AG09309 (cell line): ENCODE data around the gene KRT16.
"Not testable (repeated sequence)": the region's sequence is repeated elsewhere in the genome, so short reads cannot be mapped to it uniquely, and the experiment has no call there.

Experiments used
- DNase-seq: peaks from one replicate; pipeline ENCODE4 v3.0.0-alpha.2; 2010; ENCODE audit warnings: low read depth
- H3K4me3 ChIP-seq: 2 replicates; pipeline ENCODE4 v1.5.1; 2011; ENCODE audit warnings: mild to moderate bottlenecking, low read depth, low read length, moderate library complexity; ENCODE audit not compliant: control insufficient read depth
- CTCF ChIP-seq: IDR thresholded peaks from 2 replicates; pipeline ENCODE4 v1.5.1; 2011; ENCODE audit warnings: mild to moderate bottlenecking, low read depth, low read length, inconsistent platforms; ENCODE audit not compliant: insufficient read depth, control insufficient read depth; ENCODE audit errors: missing control alignments

The KRT16 gene

GRCh38 chr17:41612376-41613160 lies at the start of gene KRT16:
TSS of gene KRT16 (minus strand) at chr17:41612767. CDS start at chr17:41612688, 79 bp downstream.
- DNase-seq, H3K4me3 ChIP-seq: not testable (repeated sequence)

GRCh38 chr17:41660221-41660711 lies 47.7 kb upstream of the KRT16 start:
- H3K4me3 ChIP-seq: no peak overlapping the region
- no peak for TF ChIP-seq CTCF
- no peak for DNase-seq

DNA sequence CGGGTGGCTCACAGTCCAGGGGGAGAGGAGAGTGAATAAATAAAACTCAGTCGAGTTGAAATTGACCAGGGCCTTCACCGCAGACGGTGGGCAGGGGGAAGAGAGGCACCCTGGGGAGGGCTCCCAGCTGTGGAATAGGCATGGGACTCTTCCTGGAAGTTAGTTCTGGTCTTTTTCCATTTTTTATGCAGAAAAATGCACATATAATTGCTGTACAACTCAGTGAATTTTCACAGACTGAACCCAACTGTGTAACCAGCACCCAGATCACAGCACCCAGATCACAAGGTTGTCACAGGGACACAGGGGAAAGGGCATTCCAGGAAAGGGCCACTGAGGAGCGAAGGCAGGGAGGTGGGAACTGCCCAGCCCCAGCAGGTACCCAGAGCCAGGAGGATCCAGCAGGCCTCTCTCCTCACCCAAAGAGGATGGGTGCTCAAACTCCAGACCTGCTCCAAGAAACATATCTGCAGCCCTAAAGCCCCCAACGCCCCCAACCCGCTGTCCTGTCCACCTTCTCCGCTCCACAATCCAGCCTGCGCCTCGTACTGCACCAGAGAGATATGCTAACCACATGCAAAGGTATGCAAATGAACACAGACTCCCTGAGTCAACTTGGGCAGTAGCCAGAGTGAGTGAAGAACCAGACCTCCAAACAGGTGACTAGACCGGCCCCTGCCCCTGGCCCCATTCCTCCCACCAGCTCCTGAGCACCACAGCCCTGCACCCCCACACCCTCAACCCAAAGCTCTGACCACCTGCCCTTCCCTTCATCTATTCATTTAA lies 47.1 kb upstream of the KRT16 start:
- no peak overlapping the region for H3K4me3 ChIP-seq
- TF ChIP-seq CTCF: no peak
- no peak for DNase-seq

DNA sequence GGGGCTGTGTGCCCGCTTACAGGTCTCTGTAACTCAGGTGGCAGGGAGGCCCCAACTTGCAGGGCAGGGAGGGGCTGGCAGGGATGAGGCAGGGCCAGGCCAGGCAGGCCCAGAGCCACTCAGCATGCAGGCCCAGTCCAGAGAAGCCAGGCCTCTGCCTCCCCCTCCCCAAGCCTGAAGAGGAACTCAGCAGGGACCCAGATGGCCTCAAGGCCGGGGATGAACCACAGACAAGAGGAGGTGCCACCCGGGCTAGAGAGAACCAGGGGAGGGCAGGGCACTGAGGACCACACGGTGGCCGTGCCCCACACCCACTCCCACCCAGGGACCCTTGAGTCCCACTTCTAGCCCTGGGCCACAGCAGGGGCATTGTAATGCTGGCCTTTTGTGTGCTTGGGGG lies 46.3 kb upstream of the KRT16 start:
- no peak overlapping the region for H3K4me3 ChIP-seq
- DNase-seq: no peak
- no peak for TF ChIP-seq CTCF

GRCh38 chr17:41657936-41658335 lies 45.4 kb upstream of the KRT16 start:
- DNase-seq: no peak
- TF ChIP-seq CTCF: no peak
- no peak overlapping the region for H3K4me3 ChIP-seq

- no peak for DNase-seq
- H3K4me3 ChIP-seq: no peak overlapping the region
- TF ChIP-seq CTCF: no peak
Measured at GRCh38 chr17:41657176-41657754, 44.7 kb upstream of the KRT16 start.

- DNase-seq: no peak
- H3K4me3 ChIP-seq: no peak overlapping the region
- no peak for TF ChIP-seq CTCF
Measured at GRCh38 chr17:41656249-41657023, 43.9 kb upstream of the KRT16 start.
